Breast epithelium (tissue), 4 donors: ENCODE results near the gene FERMT1. TPM values are rescaled to one million over a fixed set of nuclear protein-coding genes. Genes with fewer than 3 reads are reported as not detected.

Experiments
- DNase-seq, 2 donors: peaks; one replicate each; pipeline ENCODE4 v3.0.0-alpha.2; 2019; ENCODE audit warnings: low spot score in 2 of 2
- H3K27ac ChIP-seq, 2 donors: fragments of 200-600 bp; sonication (generic) in 1 of 2; one replicate each; pipeline ENCODE4 v1.5.1; 2016 to 2019; ENCODE audit warnings: mild to moderate bottlenecking in 1 of 2
- H3K27me3 ChIP-seq, 2 donors: fragments of 200-600 bp; sonication (generic) in 1 of 2; one replicate each; pipeline versions ENCODE4 v1.5.1 to v1.6.0; 2017 to 2019; ENCODE audit warnings: control low read depth in 1 of 2, mild to moderate bottlenecking in 1 of 2
- H3K36me3 ChIP-seq: fragments of 200-600 bp; one replicate; pipeline ENCODE4 v1.5.1; 2019
- H3K4me1 ChIP-seq, 2 donors: fragments of 200-600 bp; sonication (generic); one replicate each; pipeline ENCODE4 v1.5.1; 2016 to 2019; ENCODE audit warnings: control low read depth in 1 of 2
- H3K4me3 ChIP-seq, 3 donors: fragments of 200-600 bp; sonication (generic); 1 replicate in 2 of 3; 2 replicates in 1 of 3; pipeline ENCODE4 v1.5.1; 2016 to 2019; ENCODE audit warnings: mild to moderate bottlenecking in 3 of 3, moderate library complexity in 2 of 3
- H3K9me3 ChIP-seq, 2 donors: fragments of 200-600 bp; sonication (generic) in 1 of 2; one replicate each; pipeline ENCODE4 v1.5.1; 2016 to 2019; ENCODE audit warnings: control low read depth in 1 of 2
- CTCF ChIP-seq, 3 donors: fragments of 450-650 bp; IDR thresholded peaks; one replicate each; pipeline ENCODE4 v1.5.1; 2016 to 2017; ENCODE audit warnings: antibody characterized with exemption in 3 of 3, mild to moderate bottlenecking in 3 of 3, moderate library complexity in 3 of 3
- POLR2A ChIP-seq: fragments of 450-650 bp; IDR thresholded peaks from one replicate; pipeline ENCODE4 v1.6.1; 2016; ENCODE audit warnings: antibody characterized with exemption, mild to moderate bottlenecking, moderate library complexity
- POLR2AphosphoS5 ChIP-seq, 3 donors: sonication (generic); formaldehyde crosslinking; IDR thresholded peaks; one replicate each; pipeline ENCODE4 v1.6.1; 2017; ENCODE audit warnings: antibody characterized with exemption in 3 of 3
- intact Hi-C: fragments of 100-400 bp; cut with DNase I; formaldehyde crosslinking; loops from one replicate; pipeline ENCODE4 v1.15.1; 2023; ENCODE audit warnings: low total_unique reads
- total RNA-seq, 3 donors: library from RNA; depleted of rRNA; stranded (reverse); fragments of >200 nt; gene quantifications; one replicate each; pipeline ENCODE4 v1.1.0, GENCODE V29; 2016

FERMT1 gene
- total RNA-seq, 3 donors from 2014 or later = under 0.01 to 2.0 (median 0.98) TPM

- Histone ChIP-seq H3K4me1 (no peaks in the 10 kb centered on the region), H3K4me3 (no peak within 1 kb of the TSS), H3K27me3 (peaks cover 0 to 17% of the 10 kb centered on the region in 2 donors), H3K36me3 (no peaks in the 10 kb centered on the region), H3K27ac (no peak within 1 kb of the TSS), H3K9me3 (no peaks in the 10 kb centered on the region)
- TF ChIP-seq CTCF (IDR thresholded peaks at IDR 0.05) (no peak), POLR2A (no peak), POLR2AphosphoS5 (IDR thresholded peaks at IDR 0.05) (no peak)
- DNase-seq = no peak
- intact Hi-C loops = no loop called here
Measured at GRCh38 chr20:6053776-6054688, 68.8 kb downstream of the FERMT1 start, which contains the start of gene LRRN4. TSS of gene LRRN4 (minus strand) at chr20:6054060. CDS start at chr20:6052799, 1,261 bp downstream.

GRCh38 chr20:6053064-6053775, 69.6 kb downstream of the FERMT1 start:
- Histone ChIP-seq H3K4me1 (no peaks in the 10 kb centered on the region), H3K9me3 (no peaks in the 10 kb centered on the region), H3K36me3 (no peaks in the 10 kb centered on the region), H3K4me3 (no peak overlapping the region), H3K27me3 (peaks cover 0 to 17% of the 10 kb centered on the region in 2 donors), H3K27ac (no peak overlapping the region)
- TF ChIP-seq POLR2AphosphoS5 (IDR thresholded peaks at IDR 0.05) (no peak), POLR2A (no peak), CTCF (IDR thresholded peaks at IDR 0.05) (no peak)
- no peak for DNase-seq
- intact Hi-C loops = no loop called here

GRCh38 chr20:6051505-6051904, 71.3 kb downstream of the FERMT1 start:
- H3K27me3 ChIP-seq = peaks cover 0 to 17% of the 10 kb centered on the region in 2 donors
- DNase-seq = no peak
- H3K36me3 ChIP-seq = no peaks in the 10 kb centered on the region
- TF ChIP-seq POLR2A = no peak
- no peak for TF ChIP-seq POLR2AphosphoS5 (IDR thresholded peaks at IDR 0.05)
- TF ChIP-seq CTCF (IDR thresholded peaks at IDR 0.05) = no peak
- intact Hi-C loops = no loop called here
- H3K27ac ChIP-seq = no peak overlapping the region
- no peaks in the 10 kb centered on the region for H3K4me1 ChIP-seq
- no peaks in the 10 kb centered on the region for H3K9me3 ChIP-seq
- H3K4me3 ChIP-seq = no peak overlapping the region

- intact Hi-C loops = loop anchor here (5.0 kb wide), 1 partner anchor 494 kb away; no protein-coding TSS in a partner anchor
- TF ChIP-seq CTCF (IDR thresholded peaks at IDR 0.05) = no peak
Measured at GRCh38 chr20:6048391-6048790, 74.4 kb downstream of the FERMT1 start.

GRCh38 chr20:6046432-6046831, 76.4 kb downstream of the FERMT1 start:
- no peak for DNase-seq
- intact Hi-C loops = loop anchor here (5.0 kb wide), 1 partner anchor 496 kb away; no protein-coding TSS in a partner anchor

More at GRCh38 chr20:6048391-6048790, 74.4 kb downstream of the FERMT1 start:
- DNase-seq = no peak
- Histone ChIP-seq H3K9me3 (no peaks in the 10 kb centered on the region), H3K4me1 (no peaks in the 10 kb centered on the region), H3K4me3 (no peak overlapping the region), H3K36me3 (no peaks in the 10 kb centered on the region), H3K27ac (no peak overlapping the region), H3K27me3 (peaks cover 0 to 17% of the 10 kb centered on the region in 2 donors)

More at GRCh38 chr20:6046432-6046831, 76.4 kb downstream of the FERMT1 start:
- Histone ChIP-seq H3K27me3 (no peaks in the 10 kb centered on the region), H3K4me1 (no peaks in the 10 kb centered on the region), H3K36me3 (no peaks in the 10 kb centered on the region), H3K9me3 (no peaks in the 10 kb centered on the region), H3K27ac (no peak overlapping the region), H3K4me3 (no peak overlapping the region)
- TF ChIP-seq POLR2A (no peak), CTCF (IDR thresholded peaks at IDR 0.05) (no peak), POLR2AphosphoS5 (IDR thresholded peaks at IDR 0.05) (no peak)
